AML-193 (cell line): ENCODE results near the gene MID1.
"Not testable (repeated sequence)": the region's sequence is repeated elsewhere in the genome, so short reads cannot be mapped to it uniquely, and the experiment has no call there.

Source experiments
- DNase-seq, 2 experiments: peaks; one replicate each; lab custom pipeline; 2025; lab: John Stamatoyannopoulos, UW

The MID1 gene

DNA sequence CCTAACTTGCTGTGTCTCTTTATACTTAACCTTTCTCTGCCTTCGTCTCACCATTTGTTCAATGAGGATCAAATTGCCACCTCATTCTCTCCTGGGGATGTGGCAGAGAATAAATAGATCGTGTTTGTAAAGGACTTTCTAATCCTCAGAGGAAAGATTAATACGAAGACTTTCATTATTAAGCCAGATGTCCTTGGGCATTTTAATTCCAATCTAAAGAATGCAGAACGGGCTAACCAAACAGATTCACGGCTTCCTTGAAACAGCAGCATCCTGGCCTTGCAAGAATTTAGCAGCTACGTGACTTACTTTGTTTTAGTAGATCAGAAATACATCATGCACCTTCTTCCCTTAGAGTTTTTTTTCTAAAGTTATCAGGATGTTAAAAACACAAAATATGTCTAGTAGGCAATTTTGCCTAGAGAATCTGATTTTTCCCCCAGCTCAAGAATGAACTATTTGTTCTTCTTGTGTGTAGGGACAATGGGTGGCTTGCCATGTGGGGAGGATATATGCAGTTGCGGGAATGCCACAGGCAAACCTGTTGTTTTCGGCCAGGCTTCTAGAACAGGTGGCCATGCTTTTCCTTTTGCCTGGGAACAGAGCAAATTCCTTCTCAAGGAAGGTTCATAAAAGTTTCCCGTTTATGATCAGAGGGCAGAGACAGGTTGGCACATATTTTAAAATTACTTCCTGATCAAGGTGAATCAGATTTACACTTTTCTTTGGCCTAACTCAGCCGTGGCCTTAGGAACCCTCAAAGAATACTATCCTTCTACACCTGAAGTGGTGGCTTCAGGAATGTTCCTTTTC, 3.0 kb downstream of the MID1 start:
- DNase-seq, result no peak

- peak in 1 of 2 experiments; percentile 8 for DNase-seq
Observed at GRCh38 chrX:10615931-10616774, 4.2 kb downstream of the MID1 start.

DNA sequence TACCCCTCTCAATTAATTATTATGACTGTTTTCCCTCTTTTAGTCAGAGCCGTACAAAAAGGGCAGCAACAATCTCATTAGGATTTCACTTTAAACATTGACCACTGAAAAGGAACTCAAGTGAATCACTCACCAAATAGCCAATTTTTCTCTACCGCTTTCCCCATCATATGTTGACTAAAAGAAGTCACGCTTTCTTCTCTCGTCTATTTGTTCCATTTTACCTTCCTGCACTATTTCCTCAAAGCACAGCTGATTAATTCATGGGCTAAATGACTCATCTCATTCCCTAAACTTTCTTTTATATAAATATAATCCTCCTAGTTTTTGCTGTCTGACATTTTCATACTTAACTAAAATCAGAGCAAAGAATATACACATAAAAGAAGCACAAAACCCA, 8.2 kb downstream of the MID1 start:
- no peak for DNase-seq

GRCh38 chrX:10611441-10612090, 8.8 kb downstream of the MID1 start:
- no peak for DNase-seq

DNA sequence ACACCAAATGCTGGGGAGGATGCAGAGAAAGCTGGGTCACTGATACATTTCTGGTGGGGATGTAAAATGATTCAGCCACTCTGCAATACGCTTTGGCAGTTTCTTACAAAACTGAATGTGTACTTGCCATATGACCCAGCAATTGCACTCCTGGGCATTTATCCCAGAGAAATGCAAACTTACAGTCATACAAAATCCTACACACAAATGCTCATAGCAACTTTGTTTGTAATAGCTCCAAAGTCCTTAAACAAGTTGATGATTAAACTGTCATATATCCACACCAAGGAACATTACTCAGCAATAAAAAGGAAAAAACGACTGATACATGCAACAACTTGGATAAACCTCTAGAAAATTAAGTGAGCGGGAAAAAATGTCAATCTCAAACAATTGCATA, 12.3 kb downstream of the MID1 start:
- no peak for DNase-seq

DNA sequence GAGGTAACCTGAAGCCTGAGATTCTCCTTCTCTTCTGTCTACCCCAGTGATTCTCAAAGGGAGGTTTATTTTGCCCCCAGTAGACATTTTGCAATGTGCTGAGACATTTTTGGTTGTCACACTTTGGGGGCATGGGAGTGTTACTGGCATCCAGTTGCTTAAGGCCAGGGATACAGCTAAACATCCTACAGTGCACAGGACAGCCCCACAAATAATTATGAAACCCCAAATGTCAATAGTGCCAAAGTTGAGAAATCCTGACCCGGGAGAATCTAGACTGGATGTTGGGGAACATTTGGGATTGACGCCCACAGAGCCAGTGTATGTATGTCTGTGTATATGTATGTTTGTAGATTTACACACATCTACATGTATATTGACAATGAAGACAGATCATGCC, 13.2 kb downstream of the MID1 start:
- no peak for DNase-seq

DNA sequence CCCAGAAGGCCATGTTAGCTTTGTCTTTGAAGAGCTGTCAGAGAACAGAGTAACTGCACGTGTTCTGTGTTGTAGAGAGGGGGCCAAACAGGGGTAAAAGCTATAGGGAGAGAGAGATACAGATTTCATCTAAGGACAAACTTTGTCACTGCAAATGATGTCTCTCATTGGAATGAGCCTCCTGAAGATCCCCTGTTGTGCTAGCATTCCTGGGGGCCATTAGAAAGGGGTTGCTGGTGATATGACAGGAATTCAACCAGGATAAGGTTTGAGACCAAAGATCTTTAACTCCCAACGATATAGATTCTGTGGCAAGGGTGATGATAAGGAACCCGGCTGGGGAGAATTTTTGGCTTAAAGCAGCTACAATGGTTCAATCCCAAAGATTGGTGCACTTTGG, 16.8 kb downstream of the MID1 start:
- DNase-seq, result no peak

DNA sequence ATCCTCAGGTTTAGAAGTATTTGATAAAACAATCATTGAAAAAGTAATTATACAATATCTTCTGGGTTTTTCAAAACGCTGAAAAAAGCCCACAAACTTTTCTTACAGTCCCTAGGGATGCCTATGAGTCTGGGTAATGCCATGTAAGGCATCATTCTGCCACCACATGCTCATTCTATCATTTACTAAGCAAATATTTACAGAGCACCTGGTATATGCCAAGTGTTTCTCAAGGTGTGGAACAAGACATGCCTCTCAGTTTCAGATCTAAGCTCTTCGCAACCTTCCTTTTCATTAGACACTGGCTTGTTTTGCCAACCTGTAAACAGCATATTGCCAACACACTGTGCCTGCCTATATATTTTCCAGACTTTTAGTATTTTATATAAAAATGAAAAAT, 17.7 kb downstream of the MID1 start:
- no peak for DNase-seq

DNA sequence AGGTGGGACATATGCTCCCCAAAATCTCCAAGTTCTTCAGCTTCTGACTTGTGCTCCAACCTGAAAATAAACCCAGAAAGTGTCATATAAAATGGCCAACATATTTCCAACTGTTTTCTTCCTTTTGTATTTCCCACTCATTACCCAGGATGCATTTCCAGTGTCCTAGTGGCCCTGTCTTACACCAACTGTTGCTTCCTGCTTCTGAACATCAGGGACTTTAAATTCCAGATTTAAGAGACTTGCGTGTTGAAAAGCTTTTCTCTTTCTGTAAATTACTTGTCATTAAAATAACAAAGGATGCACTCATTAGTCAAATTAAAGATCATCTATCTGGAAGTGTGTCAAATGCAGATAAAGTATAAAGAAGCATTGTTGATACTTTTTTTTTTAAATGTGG, 19.9 kb downstream of the MID1 start:
- no peak for DNase-seq

GRCh38 chrX:10598540-10598939, 21.8 kb downstream of the MID1 start:
- no peak for DNase-seq

GRCh38 chrX:10597871-10598270, 22.5 kb downstream of the MID1 start:
- peak in 1 of 2 experiments; percentile 24 for DNase-seq

DNA sequence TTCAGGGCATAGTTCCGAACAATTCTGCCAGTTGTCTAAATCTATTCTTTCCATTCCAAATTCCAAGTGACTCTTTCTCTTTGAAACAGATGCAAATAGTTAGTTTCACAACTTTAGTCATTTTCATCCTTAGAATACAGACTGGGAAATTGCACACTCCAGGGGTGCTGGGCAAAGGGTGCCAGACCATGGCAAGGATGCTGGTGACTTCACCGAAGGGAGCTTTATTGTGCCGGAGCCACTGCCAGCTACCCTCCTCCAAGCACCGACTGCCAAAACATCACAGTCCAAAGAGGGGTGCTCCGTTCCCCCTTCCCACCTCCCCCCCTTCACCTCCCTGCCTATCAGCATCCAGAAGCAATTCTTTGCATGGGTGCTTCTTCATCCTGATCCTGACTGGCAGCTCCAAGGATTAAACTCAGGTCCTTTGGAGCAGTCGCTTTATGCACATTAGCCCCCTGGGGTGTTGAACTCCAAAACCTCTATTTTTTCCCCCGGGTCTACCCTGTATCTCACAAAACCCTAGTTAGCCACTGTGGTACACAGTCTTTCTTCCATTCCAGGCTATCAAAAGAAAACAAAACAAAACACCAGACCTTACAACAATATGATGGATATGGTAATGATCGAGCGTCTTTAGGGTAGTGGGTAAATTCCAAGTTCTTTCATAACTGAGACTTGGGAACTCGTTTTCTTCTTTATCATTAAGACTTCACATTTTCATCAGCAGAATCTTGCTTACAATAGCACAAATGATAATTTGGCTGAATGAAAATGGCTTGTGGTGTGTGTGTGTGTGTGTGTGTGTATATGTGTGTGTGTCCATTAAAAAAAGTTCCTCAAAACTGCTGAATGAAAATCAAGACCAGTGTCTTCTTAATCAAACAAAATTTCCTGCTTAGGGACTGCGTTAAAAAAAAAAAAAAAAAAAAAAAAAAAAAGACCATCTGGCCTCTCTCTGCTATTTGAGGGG, 28.7 kb downstream of the MID1 start:
- DNase-seq, result no peak

GRCh38 chrX:10589787-10590186, 30.6 kb downstream of the MID1 start:
- DNase-seq, result not testable (repeated sequence)

GRCh38 chrX:10589098-10589497, 31.3 kb downstream of the MID1 start:
- no peak for DNase-seq

- not testable (repeated sequence) for DNase-seq
Observed at GRCh38 chrX:10584882-10585281, 35.5 kb downstream of the MID1 start.

- DNase-seq, result no peak
Observed at GRCh38 chrX:10582945-10583344, 37.4 kb downstream of the MID1 start.

DNA sequence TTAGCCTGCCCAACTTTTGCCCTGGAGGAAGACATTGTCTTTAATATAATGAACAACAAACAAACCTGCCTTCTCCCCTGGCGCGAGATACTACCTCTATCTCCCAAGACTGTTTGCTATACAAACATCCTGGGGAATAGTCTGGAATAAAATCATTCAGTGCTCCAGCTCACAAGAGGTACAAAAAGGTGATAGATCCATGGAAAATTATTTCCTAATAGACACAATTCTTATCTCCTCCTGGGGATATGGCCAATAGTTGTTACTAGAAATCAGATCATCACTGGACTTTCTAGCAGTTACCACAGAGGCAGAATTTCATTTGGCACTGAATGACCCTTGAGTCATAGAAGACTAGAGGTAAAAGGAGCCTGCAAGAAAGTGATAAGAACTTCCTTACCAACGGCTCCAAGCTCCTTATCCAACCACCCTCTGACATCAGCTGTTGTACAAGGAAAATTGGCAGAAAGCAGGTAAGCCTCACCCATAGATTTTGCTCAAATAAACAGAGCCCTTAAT, 38.1 kb downstream of the MID1 start:
- DNase-seq, result no peak

DNA sequence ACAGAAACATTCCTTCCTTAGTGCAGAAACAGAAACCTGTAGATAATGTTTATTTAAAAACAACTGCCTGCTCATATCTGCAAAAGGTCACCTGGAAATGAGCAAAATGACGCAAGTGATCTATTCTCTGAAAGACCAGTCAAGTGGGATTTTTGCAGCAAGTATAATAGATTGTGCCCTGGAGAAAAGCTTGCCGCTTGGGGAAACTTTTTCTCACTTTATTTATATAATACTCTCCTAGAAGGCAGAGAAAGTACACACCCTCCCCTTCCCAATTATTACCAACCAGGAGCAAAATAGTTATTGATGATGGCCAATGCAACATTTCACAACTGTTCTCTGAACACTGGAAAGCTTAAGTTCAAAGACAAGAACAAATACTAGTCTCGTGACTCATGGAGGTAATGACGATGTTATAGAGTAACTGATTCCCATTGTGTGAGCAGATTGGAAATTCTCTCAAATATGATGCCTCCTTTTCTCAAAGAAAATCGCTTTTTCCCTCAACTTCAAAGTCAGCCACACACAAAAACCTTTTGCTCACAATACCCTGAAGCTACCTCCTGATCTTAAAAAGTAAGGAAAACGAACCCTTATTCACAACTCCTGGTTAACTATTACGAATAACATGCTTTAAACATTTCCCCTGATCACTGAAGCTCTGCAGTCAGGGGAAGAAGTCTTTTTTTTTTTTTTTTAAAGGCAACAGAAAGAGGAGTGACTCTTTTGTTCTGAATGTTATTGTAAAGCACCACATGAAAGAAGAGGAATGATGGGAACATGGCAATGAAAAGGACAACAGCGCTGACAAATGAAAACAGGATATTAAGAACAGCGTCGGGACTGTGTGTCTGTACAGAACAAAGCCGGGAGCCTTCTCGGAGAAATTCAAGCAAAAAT, 41.0 kb downstream of the MID1 start:
- no peak for DNase-seq

DNA sequence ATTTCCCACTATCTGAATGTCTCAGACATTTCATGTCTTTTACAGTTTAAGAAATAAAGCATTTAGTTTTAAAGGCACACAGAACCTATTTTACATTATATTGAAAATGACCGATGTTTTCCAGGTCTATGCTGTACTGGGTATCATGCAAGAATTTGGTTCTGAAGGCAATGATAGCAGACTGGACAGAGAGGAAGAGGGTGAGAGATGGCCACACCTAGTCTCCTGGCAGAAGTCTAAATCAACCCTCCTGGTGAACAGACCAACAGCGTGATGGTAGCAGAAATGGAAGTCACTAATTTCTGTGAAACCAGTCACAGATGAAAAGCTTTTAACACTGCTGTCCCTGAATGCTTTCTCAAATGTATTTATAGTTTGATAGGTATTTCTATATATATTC, 41.9 kb downstream of the MID1 start:
- no peak for DNase-seq

DNA sequence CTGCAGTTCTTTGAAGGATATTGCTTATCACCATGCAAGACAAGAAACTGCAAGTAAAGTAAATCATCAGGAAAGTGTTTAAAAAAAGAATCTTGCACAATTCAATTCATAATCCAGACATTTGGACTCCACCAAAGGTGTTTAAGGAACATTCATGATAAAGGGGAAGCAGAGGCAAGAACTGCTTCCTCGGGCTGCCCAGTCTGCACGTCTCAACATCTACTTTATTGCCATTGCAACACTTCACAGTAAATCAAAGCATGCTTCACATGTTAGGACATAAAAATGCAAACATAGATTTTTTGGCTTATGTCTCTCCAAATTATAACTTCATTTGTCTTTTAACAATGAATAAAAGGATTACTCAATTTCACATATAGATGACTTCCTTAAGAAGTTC, 42.5 kb downstream of the MID1 start:
- no peak for DNase-seq
